NCI-H82 treated with DMSO at 0.1 percent for 48 hours (cell line): ENCODE results near the gene GALR2.
"Not testable (repeated sequence)": the region's sequence is repeated elsewhere in the genome, so short reads cannot be mapped to it uniquely, and the experiment has no call there.

Experiments
- DNase-seq: peaks from one replicate; lab custom pipeline; 2025; ENCODE audit not compliant: unreplicated experiment; lab: John Stamatoyannopoulos, UW

GALR2 gene, protein sequence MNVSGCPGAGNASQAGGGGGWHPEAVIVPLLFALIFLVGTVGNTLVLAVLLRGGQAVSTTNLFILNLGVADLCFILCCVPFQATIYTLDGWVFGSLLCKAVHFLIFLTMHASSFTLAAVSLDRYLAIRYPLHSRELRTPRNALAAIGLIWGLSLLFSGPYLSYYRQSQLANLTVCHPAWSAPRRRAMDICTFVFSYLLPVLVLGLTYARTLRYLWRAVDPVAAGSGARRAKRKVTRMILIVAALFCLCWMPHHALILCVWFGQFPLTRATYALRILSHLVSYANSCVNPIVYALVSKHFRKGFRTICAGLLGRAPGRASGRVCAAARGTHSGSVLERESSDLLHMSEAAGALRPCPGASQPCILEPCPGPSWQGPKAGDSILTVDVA

DNA sequence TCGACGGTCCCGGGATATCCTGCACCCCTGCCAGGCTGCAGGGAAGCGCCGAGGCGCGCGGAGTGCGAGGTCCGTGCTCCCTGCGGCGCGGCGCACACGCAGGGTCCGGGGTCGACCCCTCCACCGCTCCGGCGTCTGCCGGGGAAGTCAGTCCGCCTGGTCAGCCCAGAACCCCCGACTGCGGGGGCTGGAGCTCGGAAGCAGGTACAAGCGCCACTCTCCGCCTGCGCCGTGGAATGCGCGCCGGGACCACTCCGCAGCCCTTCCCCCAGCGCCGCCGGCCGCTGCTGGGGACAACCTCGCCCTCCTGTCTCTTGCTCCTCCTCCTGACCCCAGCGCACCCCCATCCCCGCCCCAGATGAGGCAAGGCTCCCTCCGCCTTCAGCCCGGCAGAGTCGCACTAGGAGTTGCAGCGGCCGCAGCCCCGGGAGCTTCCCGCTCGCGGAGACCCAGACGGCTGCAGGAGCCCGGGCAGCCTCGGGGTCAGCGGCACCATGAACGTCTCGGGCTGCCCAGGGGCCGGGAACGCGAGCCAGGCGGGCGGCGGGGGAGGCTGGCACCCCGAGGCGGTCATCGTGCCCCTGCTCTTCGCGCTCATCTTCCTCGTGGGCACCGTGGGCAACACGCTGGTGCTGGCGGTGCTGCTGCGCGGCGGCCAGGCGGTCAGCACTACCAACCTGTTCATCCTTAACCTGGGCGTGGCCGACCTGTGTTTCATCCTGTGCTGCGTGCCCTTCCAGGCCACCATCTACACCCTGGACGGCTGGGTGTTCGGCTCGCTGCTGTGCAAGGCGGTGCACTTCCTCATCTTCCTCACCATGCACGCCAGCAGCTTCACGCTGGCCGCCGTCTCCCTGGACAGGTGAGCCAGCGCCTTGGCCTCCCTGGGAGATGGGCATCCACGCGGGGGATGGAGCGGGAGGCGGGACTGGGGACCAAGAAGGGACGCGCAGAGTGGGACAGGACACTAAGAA, at the start of gene GALR2:
Gene GALR2, plus strand, starts transcription at position 392 of the 974 bp plus-strand sequence. Its CDS starts 103 bp downstream, at position 495.
- no peak for DNase-seq

DNA sequence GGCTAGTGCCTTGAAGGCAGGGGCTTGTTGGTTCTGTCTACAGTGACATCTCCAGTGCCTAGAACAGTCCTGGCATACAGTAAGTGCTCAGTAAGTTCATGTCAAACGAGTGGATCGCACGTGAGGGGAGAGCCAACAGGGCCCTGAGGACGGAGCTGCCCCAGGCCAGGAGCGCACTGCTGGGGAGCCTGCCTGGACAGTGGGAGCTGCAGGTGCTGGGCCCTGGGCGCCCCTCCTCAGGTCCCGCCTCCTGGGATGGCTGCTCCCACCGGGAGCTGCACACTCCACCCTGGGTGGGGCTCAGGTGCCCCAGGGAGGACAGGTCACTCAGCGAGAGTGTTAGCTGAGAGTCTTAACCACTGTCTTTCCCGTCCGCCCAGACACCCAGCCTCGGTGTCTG, 49.3 kb upstream of the GALR2 start:
- DNase-seq: no peak

DNA sequence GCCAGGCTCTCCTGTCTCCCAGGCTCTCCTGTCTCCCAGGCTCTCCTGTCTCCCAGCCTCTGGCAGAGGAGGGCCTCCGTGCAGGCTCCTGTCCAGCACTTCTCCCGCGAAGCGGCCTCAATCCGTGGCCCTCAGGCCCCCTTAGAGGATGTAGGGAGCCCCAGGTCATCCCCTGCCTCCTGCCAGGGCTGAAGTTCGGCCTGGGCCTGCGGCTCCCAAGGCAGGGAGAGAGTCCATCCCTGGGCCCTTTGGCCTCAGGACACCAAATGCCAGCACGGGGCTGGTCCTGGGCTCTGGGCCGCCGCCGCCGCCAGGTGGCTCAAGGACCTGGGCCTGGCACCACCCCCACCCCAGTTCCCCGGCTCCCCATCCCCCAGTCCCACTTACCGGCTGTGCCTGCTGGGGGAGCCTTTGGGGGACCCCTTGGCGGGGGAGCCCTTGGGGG, 47.8 kb upstream of the GALR2 start:
- no peak for DNase-seq

DNA sequence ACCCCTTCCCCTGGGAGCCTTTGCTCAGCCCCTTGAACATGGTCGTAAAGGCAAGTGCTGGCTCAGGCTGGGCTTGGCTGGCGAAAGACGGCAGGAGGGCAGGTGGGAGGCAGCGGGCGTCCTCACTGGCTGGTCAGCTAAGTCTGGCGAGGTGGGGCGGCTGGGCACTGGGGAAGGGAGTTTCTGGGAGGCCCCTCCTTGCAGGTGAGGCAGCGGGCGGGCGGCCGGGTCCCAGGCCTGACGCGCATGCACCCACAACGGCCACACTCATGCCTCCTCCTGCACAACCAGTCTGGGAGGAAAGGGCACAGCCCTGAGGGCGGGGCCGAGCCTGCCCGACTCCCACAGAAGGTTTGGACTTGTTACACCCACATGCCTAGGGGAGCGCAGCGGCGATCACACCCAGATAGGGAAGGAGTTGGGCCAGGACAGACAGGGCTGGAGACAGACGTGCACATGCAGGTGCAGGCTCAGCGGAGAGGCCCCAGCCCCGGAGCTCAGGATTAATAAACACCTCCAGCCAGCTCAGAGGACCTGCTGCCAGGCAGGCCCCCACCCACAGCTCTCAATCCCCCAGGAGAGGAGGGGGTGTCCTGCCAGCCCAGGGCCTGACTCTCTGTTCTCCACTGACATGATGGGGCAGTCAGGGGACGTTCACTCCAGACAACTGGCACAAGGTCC, 47.3 kb upstream of the GALR2 start, which contains the start of gene EVPL:
Gene EVPL, minus strand, starts transcription at position 148 of the 681 bp plus-strand sequence. Its CDS starts 108 bp downstream, at position 40.
- DNase-seq: no peak

DNA sequence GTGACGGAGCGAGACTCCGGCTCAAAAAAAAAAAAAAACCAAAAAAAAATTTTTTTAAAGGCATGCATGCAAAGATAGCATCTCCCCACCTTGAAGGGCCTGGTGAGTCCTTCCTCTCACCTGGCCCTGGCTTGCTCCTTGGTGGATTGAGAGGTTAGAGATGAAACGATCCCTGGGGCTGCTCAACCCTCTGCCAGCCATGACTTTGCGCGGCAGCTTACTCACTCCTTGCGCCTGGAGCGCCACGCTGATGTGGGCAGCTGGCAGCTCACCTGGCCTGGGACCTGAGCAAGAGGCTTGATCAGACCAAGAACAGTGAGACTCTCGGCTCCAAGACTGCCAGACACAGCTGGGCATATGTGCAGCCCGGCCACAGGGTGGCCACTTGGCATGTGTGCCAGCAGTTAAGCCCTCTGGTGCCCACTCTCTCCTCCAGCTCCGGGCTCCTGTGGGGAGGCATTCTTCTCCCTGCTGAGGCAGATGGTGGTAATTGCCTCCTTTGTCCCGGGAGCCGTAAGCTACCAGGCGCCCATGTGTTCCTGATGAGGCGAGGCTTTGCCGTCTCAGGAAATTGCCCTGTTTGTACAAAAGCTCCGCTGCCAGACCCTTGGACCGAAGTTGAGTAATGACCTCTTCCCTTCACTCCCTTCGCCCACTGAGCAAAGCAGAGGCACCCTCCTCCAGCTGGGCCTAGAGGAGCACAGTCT, 42.4 kb upstream of the GALR2 start:
- DNase-seq: no peak

DNA sequence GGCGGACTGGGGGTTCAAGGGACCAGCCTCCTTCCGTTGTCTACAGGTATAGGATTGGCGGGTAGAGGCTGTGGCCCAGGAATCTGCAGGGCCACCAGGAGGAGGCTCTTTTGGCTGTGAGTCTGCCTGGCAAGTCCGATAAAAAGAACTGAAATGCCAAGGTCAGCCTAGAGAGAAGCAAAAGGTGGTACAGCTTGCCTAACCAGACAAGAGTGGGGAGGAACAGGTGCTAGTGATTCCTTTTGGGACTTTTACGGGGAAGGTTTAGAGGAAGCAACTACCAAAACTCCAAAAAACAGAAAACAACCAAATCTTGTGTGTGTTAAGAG, 41.8 kb upstream of the GALR2 start:
- no peak for DNase-seq

DNA sequence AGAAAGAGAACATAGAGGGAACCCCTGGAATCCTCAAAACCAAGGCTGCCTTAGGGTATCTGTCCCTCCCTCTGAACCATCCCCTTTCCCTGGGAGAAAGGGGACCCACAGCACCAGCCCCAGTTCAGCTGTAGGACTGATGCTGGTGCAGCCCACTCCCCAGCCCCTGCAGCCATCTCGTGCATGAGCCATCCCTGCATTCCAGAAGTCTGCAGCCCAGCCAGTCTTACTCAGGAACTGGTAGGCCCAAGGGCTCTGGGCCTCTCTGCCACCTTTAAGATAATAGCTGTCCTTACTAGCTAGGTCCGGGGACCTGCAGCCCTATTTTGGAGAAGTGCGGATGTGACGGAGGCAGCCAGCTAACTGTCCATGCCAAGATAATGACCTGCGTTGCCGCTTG, 41.4 kb upstream of the GALR2 start:
- no peak for DNase-seq

DNA sequence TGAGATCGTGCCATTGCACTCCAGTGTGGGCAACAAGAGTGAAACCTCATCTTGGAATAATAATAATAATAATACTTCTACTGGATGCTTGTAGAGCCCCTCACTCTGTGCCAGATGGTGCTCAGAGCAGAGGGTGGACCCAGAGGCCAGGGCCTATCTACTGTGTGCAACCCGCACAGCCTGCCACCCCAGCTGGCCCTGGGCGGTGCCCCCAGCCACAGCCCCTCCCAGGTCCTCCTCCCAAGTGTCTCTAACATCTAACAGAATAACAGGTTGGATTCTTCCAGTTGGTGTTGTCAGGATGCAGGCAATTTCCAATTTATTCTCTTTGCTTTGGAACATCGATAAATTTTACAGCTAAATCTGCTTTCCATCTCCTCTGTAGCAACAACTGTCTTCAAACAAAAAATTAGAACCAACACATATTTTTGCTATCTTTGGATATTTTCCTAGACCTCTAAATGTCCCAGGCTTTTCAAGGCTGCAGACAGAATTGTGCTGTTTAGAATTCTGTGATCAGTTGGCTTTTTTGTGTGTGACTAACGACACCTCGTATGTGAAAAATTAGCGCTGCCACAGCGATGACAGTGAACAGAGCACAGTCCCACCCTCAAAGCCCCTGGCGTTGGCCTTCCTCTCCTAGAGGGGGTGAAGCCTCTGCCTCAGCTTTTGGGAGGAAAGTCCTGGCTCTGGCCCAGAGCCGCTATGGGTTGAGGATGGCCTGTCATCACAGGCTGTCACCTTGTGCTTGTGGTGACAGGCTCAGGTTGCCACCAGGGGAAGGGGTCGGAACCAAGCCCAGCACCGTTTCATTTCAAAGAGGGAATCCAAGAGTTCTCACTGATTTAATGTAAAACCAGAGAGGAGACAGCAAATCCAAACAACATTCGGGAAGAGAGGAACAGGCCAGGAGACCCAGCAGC, 39.9 kb upstream of the GALR2 start:
- no peak for DNase-seq

DNA sequence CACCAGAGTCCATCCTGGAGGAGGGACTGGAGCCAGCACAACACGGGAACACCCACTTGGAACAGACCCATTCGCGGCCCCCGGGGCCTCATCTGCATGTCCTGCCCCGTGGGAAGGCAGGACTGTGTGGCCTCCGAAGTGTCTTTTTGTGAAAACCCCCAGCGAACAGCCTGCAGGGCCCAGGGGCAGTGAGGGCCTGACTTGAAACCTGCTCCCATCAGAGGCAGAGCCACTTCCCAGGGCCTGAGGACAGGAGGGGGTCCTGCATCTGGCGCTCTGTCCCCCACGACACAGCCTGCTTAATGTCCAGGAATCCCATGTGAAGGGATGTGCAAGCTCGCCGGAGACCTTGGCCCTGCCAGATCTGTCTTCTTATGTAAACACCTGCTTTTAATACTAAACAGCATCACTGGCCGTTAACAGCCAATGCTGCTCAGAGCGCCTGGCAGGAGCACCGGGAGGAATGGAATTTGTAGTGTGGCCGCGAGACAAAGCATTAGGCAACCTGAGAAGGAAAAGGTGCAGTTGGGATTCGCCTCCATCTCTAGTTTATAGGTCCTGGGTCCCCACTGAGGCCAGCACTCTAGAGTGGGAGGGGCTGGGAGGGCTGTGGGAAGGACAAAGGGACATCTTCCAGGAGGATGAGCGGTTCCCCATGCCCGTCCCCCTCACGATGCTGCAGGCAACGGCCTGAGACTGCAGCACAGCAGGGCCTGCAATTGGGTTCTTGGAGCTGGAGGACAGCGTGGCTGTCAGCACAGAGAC, 37.9 kb upstream of the GALR2 start:
- DNase-seq: no peak

DNA sequence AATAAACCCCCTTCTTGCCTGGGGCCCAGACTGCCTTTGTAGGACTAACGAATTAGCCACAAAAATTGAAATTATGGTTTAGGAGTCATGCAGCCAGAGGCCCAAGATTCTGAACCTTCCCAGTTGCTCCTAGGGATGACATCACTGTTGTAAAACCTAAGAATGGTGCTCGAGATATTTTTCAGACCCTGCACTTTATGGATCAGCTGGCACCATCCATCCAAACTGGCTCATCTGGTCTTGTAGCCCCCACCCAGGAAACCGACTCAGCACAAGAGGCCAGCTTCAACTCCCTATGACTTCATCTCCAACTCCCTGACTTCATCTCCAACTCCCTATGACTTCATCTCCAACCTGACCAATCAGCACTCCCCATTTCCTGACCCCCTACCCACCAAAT, 36.5 kb upstream of the GALR2 start:
- no peak for DNase-seq

DNA sequence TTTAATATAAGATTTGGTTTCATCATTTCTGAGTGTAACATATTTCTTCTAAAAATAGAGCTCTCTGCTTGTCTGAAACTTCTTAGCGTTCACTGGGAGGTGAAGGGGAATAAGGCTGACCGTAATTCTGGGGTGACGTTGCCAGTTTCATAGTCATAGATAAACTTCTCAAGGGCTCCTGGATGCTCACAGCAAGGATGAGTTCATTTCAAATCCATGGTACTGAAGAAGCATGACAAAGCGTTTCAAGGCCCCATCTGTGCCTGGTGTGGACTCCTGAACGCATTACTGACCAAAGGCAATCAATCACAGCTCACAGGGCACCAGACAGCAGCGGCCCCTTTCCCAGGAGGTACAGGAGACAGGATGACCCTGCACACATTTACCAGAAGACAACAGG, 35.5 kb upstream of the GALR2 start:
- no peak for DNase-seq

DNA sequence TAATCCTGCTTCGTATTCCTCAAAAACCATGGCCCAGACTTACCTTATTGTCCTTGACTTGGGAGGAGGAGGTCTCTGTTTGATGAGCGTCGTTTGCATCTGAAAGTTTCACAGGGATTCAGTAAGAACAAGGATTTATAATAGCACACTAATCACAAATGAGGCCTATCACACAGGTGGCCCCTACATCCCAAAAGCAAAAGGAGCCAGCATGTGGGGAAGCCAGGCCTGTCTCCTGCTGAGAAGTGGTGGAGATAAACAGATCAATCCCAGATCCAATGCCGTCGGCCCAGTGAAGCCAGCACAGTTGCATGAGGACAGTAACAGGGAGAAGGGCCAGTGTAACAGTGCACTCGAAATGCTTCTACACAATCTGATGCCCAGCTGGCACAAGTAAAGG, 34.2 kb upstream of the GALR2 start:
- DNase-seq: no peak

DNA sequence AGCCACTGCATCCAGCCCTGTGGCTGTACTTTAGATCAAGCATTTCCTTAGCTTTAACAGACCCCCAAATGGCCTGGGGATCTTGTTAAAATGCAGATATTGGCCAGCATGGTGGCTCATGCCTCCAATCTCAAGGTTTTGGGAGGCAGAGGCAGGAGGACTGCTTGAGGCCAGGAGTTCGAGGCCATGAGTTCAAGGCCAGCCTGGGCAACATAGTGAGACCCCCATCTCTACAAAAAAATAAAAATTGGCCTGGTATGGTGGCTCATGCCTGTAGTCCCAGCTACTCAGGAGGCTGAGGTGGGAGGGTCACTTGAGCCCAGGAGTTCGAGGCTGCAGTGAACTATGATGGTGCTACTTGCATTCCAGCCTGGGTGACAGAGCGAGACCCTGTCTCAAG, 31.7 kb upstream of the GALR2 start:
- not testable (repeated sequence) for DNase-seq

DNA sequence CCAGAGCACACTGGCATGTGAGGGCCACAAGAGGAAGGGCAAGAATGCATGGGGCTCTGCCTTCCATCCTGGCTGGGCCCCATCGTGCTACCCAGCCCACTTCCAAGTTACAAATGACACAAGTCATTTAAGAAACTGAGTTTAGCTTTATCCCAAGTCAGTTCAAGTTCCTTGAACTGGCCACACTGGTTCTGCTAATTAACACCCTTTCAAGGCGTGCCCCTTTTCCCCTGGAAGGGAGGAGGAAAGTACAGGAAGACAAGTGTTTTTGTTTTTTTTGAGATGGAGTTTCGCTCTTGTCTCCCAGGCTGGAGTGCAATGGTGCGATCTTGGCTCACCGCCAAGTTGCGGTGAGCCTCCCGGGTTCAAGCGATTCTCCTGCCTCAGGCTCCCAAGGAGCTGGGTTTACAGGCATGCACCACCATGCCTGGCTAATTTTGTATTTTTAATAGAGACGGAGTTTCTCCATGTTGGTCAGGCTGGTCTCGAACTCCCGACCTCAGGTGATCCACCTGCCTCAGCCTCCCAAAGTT, 30.0 kb upstream of the GALR2 start:
- not testable (repeated sequence) for DNase-seq

DNA sequence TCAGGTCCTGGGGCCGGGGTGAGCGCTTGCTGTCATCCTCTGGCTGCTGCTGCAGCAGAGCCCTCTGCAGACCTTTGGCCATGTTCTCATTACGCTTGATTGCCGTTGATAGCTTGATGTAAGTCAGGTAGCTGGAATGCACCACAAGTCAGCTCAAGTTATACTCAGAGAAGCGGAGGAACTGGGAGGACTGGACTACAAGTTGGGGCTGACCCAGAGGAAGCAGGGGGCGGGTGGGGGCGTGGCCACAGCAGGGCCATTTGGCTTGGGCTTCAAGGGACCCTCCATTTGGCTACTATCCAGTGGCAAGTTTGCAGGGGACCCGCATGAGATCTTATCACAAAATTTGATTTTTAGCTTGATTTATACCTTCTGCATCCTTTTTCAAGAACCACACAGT, 28.5 kb upstream of the GALR2 start:
- DNase-seq: no peak

DNA sequence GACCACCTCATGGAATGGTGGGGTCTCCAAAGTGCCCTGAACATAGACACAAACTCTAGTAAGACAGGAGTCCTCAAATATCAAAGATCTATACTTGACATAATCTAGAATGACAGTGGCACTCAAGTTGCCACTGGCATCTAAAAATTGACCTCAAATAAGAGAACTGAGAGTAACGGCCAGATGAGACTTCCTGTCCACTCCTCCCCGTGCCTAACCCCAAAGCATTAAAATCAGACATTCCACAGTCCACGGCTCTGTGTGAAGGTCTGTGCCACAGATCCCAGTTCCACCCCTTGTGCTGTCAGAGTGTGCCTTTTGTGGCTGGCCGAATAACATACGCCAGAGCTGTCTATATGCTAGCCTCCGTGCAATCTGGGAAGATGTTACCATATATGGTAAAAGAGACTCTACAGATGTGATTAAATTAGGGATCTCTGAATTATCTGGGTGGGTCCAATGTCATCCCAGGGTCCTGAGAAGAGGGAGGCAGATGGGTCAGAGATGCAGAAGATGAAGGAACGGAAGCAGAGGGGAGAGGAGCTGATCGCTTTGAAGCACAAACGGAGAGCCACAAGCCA, 26.5 kb upstream of the GALR2 start:
- no peak for DNase-seq

DNA sequence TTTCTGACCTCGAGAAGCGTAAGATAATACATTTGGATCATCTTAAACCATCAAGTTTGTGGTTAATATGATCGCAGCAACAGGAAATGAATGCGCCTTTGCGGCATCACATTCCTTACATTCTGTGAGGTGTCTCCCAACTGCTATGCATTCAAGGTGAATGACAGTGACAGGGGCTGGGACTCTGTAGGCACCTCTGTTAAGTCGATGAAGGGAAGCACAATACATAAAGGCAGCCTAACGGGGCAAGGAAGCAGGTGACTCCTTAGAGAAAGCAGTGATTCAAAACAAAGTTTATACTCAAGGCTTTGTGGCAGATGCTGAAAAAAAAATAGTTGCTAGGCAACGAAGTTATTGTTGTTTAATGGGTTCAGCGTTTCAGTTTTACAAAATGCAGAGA, 25.9 kb upstream of the GALR2 start:
- DNase-seq: no peak

DNA sequence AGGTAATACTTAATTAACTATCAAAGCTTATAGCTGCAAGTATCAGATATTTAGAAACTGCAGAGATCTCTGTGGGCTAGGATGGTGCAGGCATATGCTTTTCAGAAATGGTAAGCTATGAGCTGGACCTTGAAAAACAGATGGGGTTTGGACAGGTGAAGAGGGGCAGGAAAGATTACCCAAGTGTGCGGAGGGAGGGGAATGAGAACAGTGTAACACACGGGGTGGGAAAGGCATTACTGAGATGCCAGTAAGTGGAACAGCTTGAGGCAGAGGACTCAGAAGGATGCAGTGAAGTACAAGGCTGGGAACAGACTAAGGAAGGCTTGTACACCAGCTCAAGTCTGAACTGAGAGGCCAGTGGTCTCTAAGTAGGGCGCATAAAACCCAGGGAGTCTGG, 25.3 kb upstream of the GALR2 start:
- no peak for DNase-seq
